HG02943 (cell line): Measurements from ENCODE around the gene MOSMO.
"Not testable (repeated sequence)": the region's sequence is repeated elsewhere in the genome, so short reads cannot be mapped to it uniquely, and the experiment has no call there.

Experiments used
- ATAC-seq: cut with Tn5 transposase; IDR thresholded peaks from one replicate; pipeline ENCODE4 v1.9.1; 2021; ENCODE audit warnings: mild to moderate bottlenecking, low read depth, moderate library complexity; ENCODE audit not compliant: unreplicated experiment

Gene MOSMO

GRCh38 chr16:22001591-22001990 lies 6.3 kb upstream of the MOSMO start:
- no peak for ATAC-seq

GRCh38 chr16:22002047-22002446 lies 5.9 kb upstream of the MOSMO start:
- ATAC-seq, result not testable (repeated sequence)

GRCh38 chr16:22003195-22003594 lies 4.7 kb upstream of the MOSMO start:
- ATAC-seq, result no peak

GRCh38 chr16:22004341-22004740 lies 3.6 kb upstream of the MOSMO start:
- no peak for ATAC-seq

- no peak for ATAC-seq
Measured at GRCh38 chr16:22005746-22006145, 2.2 kb upstream of the MOSMO start.

GRCh38 chr16:22006636-22007035 lies 1.3 kb upstream of the MOSMO start:
- ATAC-seq, result no peak

GRCh38 chr16:22007159-22007508 lies 777 bp upstream of the MOSMO start:
- ATAC-seq, result no peak

- no peak for ATAC-seq
Measured at GRCh38 chr16:22008215-22009059, 526 bp downstream of the MOSMO start.

- ATAC-seq, result no peak
Measured at GRCh38 chr16:22010902-22011301, 3.0 kb downstream of the MOSMO start.

- no peak for ATAC-seq
Measured at GRCh38 chr16:22012241-22012640, 4.3 kb downstream of the MOSMO start.

- no peak for ATAC-seq
Measured at GRCh38 chr16:22013486-22013885, 5.6 kb downstream of the MOSMO start.

- ATAC-seq, result no peak
Measured at GRCh38 chr16:22014271-22014873, 6.5 kb downstream of the MOSMO start.

GRCh38 chr16:22016927-22017326 lies 9.0 kb downstream of the MOSMO start:
- ATAC-seq, result no peak

GRCh38 chr16:22018559-22018958 lies 10.6 kb downstream of the MOSMO start:
- no peak for ATAC-seq

- ATAC-seq, result no peak
Measured at GRCh38 chr16:22022151-22022550, 14.2 kb downstream of the MOSMO start.

- no peak for ATAC-seq
Measured at GRCh38 chr16:22023505-22023904, 15.6 kb downstream of the MOSMO start.

GRCh38 chr16:22024785-22025184 lies 16.9 kb downstream of the MOSMO start:
- not testable (repeated sequence) for ATAC-seq

- no peak for ATAC-seq
Measured at GRCh38 chr16:22027633-22028032, 19.7 kb downstream of the MOSMO start.

- ATAC-seq, result no peak
Measured at GRCh38 chr16:22029632-22030031, 21.7 kb downstream of the MOSMO start.

GRCh38 chr16:22030087-22030812 lies 22.3 kb downstream of the MOSMO start:
- ATAC-seq, result no peak

GRCh38 chr16:22031483-22032083 lies 23.7 kb downstream of the MOSMO start:
- ATAC-seq, result no peak
